NB4 (cell line): Measurements from ENCODE around the gene AKT3.

Experiments used
- CTCF ChIP-seq: IDR thresholded peaks from one replicate; pipeline ENCODE4 v1.5.1; 2012; ENCODE audit warnings: low read depth, low read length
- POLR2A ChIP-seq: IDR thresholded peaks from 2 replicates; pipeline ENCODE4 v1.6.1; 2011; ENCODE audit warnings: mild to moderate bottlenecking; ENCODE audit not compliant: insufficient read length; ENCODE audit errors: extremely low read depth

GRCh38 chr1:243834130-243834529 is 15.9 kb downstream of the AKT3 start:
- no peak for TF ChIP-seq CTCF
- no peak for TF ChIP-seq POLR2A
